ENCODE data around the gene MTHFD2. TPM values are rescaled to one million over a fixed set of nuclear protein-coding genes. Genes with fewer than 3 reads are reported as not detected.

Gene MTHFD2
- total and polyA plus RNA-seq, 2 of the 8 experiments (the other 6 are each of a cell fraction or from before 2014, with no cell fraction given), result 99.5 to 291 TPM

- DNase-seq (ENCODE audit: low read depth in 1 of 2, low spot score in 2 of 2), result no peak
- H2BK5ac ChIP-seq (ENCODE audit: low read depth, low read length), result no peak overlapping the region
- H3K4ac ChIP-seq (replicated peaks; ENCODE audit: insufficient read length, low read depth, low read length), result no peak overlapping the region
- no peak overlapping the region for H3K18ac ChIP-seq (ENCODE audit: extremely low read depth, low read length)
- 85% methylated on average over 5 of the region's 5 CpGs; no CpG with 5 or more reads in 1 of the 2 experiments for WGBS, 2 experiments (ENCODE audit: extremely low coverage in 1 of 2, insufficient coverage in 1 of 2, insufficient read length in 1 of 2, insufficient replicate concordance in 2 of 2, low coverage in 1 of 2, low lambda C conversion rate in 2 of 2, missing lambda C conversion rate in 1 of 2)
- H3K79me1 ChIP-seq (ENCODE audit: low read depth, low read length), result peaks cover 3% of the 10 kb centered on the region; the same call in 1 of the 2 replicates
- no peak overlapping the region for H2BK20ac ChIP-seq (ENCODE audit: low read length)
- no peak for FAIRE-seq
- H4K5ac ChIP-seq (ENCODE audit: insufficient read length, low read depth, low read length), result no peak overlapping the region
- POLR2A ChIA-PET (ENCODE audit: partially characterized antibody), result interaction anchor here (0.6 to 68.3 kb wide), 13 partner anchors 10 to 428 kb away, joined by 3 to 2699 read pairs (median 5); partner anchors contain the start of genes MOB1A, MTHFD2, STAMBP and TET3
- peak overlapping the region in 2 of 4 experiments; percentile 74 to 93; a peak in 3 of 8 replicates for H3K4me3 ChIP-seq (ENCODE audit: extremely low read depth in 1 of 4, insufficient read depth in 2 of 4, low read depth in 3 of 4, low read length in 4 of 4)
- H2BK12ac ChIP-seq (ENCODE audit: low read depth, low read length), result no peak overlapping the region
- no peak overlapping the region for H3K9ac ChIP-seq (replicated peaks in 1 of 4; ENCODE audit: extremely low read depth in 1 of 4, low read depth in 3 of 4, low read length in 3 of 4)
- no peaks in the 10 kb centered on the region for H3K27me3 ChIP-seq (replicated peaks in 1 of 4; ENCODE audit: control insufficient read depth in 3 of 4, extremely low read depth in 1 of 4, insufficient read depth in 3 of 4, low read length in 3 of 4)
- no peak overlapping the region for H3K56ac ChIP-seq (replicated peaks; ENCODE audit: insufficient read length, low read depth, low read length)
- CTCF ChIA-PET (ENCODE audit: partially characterized antibody), result interaction anchor here (1.3 to 7.3 kb wide), 9 partner anchors 11 to 326 kb away, joined by 3 to 48 read pairs (median 11); partner anchors contain the start of gene MTHFD2
- no peak overlapping the region for H2AK5ac ChIP-seq (ENCODE audit: low read depth, low read length)
- H4K91ac ChIP-seq (replicated peaks; ENCODE audit: insufficient read length, low read length), result no peak overlapping the region
- no peak overlapping the region for H4K8ac ChIP-seq (ENCODE audit: extremely low read depth, insufficient read depth, low read length)
- peaks cover 15% of the 10 kb centered on the region; the same call in 1 of the 2 replicates for H3K23me2 ChIP-seq (ENCODE audit: low read depth, low read length)
- H3K79me2 ChIP-seq (ENCODE audit: control insufficient read depth in 1 of 2, insufficient read depth in 2 of 2, low read length in 2 of 2), result peaks cover 0 to 10% of the 10 kb centered on the region in 2 experiments; a peak in 2 of 4 replicates
- H3K4me1 ChIP-seq (replicated peaks in 1 of 4; ENCODE audit: control insufficient read depth in 3 of 4, insufficient read depth in 4 of 4, low read length in 3 of 4), result peaks cover 0 to 8% (median 2%) of the 10 kb centered on the region in 4 experiments; a peak in 4 of 7 replicates
- no peak overlapping the region for H3K27ac ChIP-seq (ENCODE audit: low read depth, low read length)
- H2BK120ac ChIP-seq (replicated peaks; ENCODE audit: low read depth, low read length), result no peak overlapping the region
- H3K23ac ChIP-seq (ENCODE audit: insufficient read length), result no peak overlapping the region
- TF ChIP-seq ATF3 (IDR thresholded peaks at IDR 0.05; ENCODE audit: insufficient read depth, low read depth, low read length) (no peak), TCF12 (IDR thresholded peaks at IDR 0.05; ENCODE audit: low read depth, low read length) (no peak), TEAD4 (IDR thresholded peaks at IDR 0.05; ENCODE audit: low read depth, low read length) (no peak), TAF1 (IDR thresholded peaks at IDR 0.05; ENCODE audit: low read depth, low read length) (no peak), EZH2 (IDR thresholded peaks at IDR 0.05; ENCODE audit: low read depth, low read length, severe bottlenecking) (no peak), YY1 (IDR thresholded peaks at IDR 0.05; ENCODE audit: low read depth, low read length) (no peak), SIN3A (conservative IDR thresholded peaks at IDR 0.05 in 1 of 2, IDR thresholded peaks at IDR 0.05 in 1 of 2; ENCODE audit: low read depth in 1 of 2, low read length in 2 of 2) (no peak), BRCA1 (IDR thresholded peaks at IDR 0.05; ENCODE audit: low read depth, low read length) (no peak), RBBP5 (IDR thresholded peaks at IDR 0.05; ENCODE audit: borderline replicate concordance, low read depth, low read length) (no peak), BCL11A (IDR thresholded peaks at IDR 0.05; ENCODE audit: low read depth in 2 of 2, low read length in 2 of 2) (no peak)
- H2AFZ ChIP-seq (ENCODE audit: low read length), result no peak overlapping the region
- H3K4me2 ChIP-seq (ENCODE audit: insufficient read depth in 1 of 2, low read depth in 2 of 2, low read length in 2 of 2), result peak overlapping the region; percentile 85 to 89; a peak in 3 of 4 replicates
- peaks cover 0 to 5% of the 10 kb centered on the region in 2 experiments for H4K20me1 ChIP-seq (replicated peaks in 1 of 2; ENCODE audit: control insufficient read depth in 1 of 2, insufficient read depth in 2 of 2, low read length in 2 of 2)
- H3K36me3 ChIP-seq (ENCODE audit: control insufficient read depth in 2 of 4, insufficient read depth in 4 of 4, low read length in 3 of 4), result peaks cover 1 to 28% (median 3%) of the 10 kb centered on the region in 4 experiments; a peak in 5 of 8 replicates
- no peaks in the 10 kb centered on the region for H3K9me3 ChIP-seq (ENCODE audit: insufficient read depth in 2 of 2, low read depth in 1 of 2, low read length in 1 of 2)
- H3K14ac ChIP-seq (ENCODE audit: insufficient read length), result no peak overlapping the region
- no peak overlapping the region for H2BK15ac ChIP-seq (ENCODE audit: low read length)
These were observed 49.2 kb upstream of the MTHFD2 start for GRCh38 chr2:74149247-74149525.
